ENCODE data around the gene MAPRE3. TPM values are rescaled to one million over a fixed set of nuclear protein-coding genes. Genes with fewer than 3 reads are reported as not detected.

Gene MAPRE3
- total and polyA plus RNA-seq, 10 donors: 5.2 to 17.9 (median 11.9) TPM

- intact Hi-C loops (cut with DNase I; ENCODE audit: low total_unique reads): no loop called here
- Histone ChIP-seq H3K4me3 (peak overlapping the region in 1 of 8 donors; percentile 88), H3K4me1 (peaks cover 23 to 76% (median 54%) of the 10 kb centered on the region in 6 donors), H3K9me3 (no peaks in the 10 kb centered on the region), H3K27me3 (replicated peaks in 1 of 7) (no peaks in the 10 kb centered on the region), H3K36me3 (peaks cover 0 to 59% (median 28%) of the 10 kb centered on the region in 6 donors), H3K27ac (peak overlapping the region in 3 of 8 donors; percentile 4 to 95 (median 94))
- peak; percentile 71 for DNase-seq
- TF ChIP-seq POLR2AphosphoS5 (IDR thresholded peaks at IDR 0.05): no peak
- no peak for TF ChIP-seq CTCF (IDR thresholded peaks at IDR 0.05 in 8 of 11, conservative IDR thresholded peaks at IDR 0.05 in 3 of 11)
- no peak for TF ChIP-seq POLR2A (IDR thresholded peaks at IDR 0.05)
- WGBS, 5 donors: 95 to 98% (median 97%) methylated on average over 6 of the region's 6 CpGs
Measured at GRCh38 chr2:27069436-27069835, 99.0 kb downstream of the MAPRE3 start.

- Histone ChIP-seq H3K27ac (peak overlapping the region in 4 of 8 donors; percentile 94 to 97 (median 96)), H3K27me3 (replicated peaks in 1 of 7) (no peaks in the 10 kb centered on the region), H3K9me3 (no peaks in the 10 kb centered on the region), H3K4me3 (peak overlapping the region in 7 of 8 donors; percentile 85 to 94 (median 89)), H3K4me1 (peaks cover 30 to 82% (median 60%) of the 10 kb centered on the region in 6 donors), H3K36me3 (peaks cover 0 to 52% (median 26%) of the 10 kb centered on the region in 6 donors)
- TF ChIP-seq POLR2AphosphoS5 (IDR thresholded peaks at IDR 0.05) (no peak), POLR2A (IDR thresholded peaks at IDR 0.05) (no peak), CTCF (IDR thresholded peaks at IDR 0.05 in 8 of 11, conservative IDR thresholded peaks at IDR 0.05 in 3 of 11) (no peak)
- 77 to 88% (median 82%) methylated on average over 8 of the region's 8 CpGs for WGBS, 5 donors
- intact Hi-C loops (cut with DNase I; ENCODE audit: low total_unique reads): no loop called here
- peak; percentile 64 for DNase-seq
Measured at GRCh38 chr2:27069961-27070618, 99.7 kb downstream of the MAPRE3 start.

- peak; percentile 51 for DNase-seq
- no peak for TF ChIP-seq POLR2A (IDR thresholded peaks at IDR 0.05)
- no peak for TF ChIP-seq CTCF (IDR thresholded peaks at IDR 0.05 in 8 of 11, conservative IDR thresholded peaks at IDR 0.05 in 3 of 11)
- TF ChIP-seq POLR2AphosphoS5 (IDR thresholded peaks at IDR 0.05): no peak
- intact Hi-C loops (cut with DNase I; ENCODE audit: low total_unique reads): no loop called here
- WGBS, 5 donors: 2 to 7% (median 5%) methylated on average over 11 of the region's 11 CpGs
- Histone ChIP-seq H3K36me3 (peaks cover 0 to 46% (median 25%) of the 10 kb centered on the region in 6 donors), H3K27me3 (replicated peaks in 1 of 7) (no peaks in the 10 kb centered on the region), H3K9me3 (no peaks in the 10 kb centered on the region), H3K4me1 (peaks cover 36 to 88% (median 67%) of the 10 kb centered on the region in 6 donors), H3K4me3 (peak overlapping the region; percentile 43 to 94 (median 88)), H3K27ac (peak overlapping the region; percentile 78 to 97 (median 94))
Measured at GRCh38 chr2:27070653-27071276, 100.3 kb downstream of the MAPRE3 start.
